Bronchial epithelial cell (primary cell): ENCODE results near the gene PSMD4. TPM values are rescaled to one million over a fixed set of nuclear protein-coding genes. Genes with fewer than 3 reads are reported as not detected.

Experiments used
- DNase-seq: peaks from one replicate; pipeline ENCODE4 v3.0.0-alpha.2; 2010; ENCODE audit warnings: low read depth
- FAIRE-seq: peaks from 2 replicates; lab custom pipeline; 2011; peaks lifted over from hg19 to GRCh38; lab: Jason Lieb, UNC
- H3K27me3 ChIP-seq: 2 replicates; pipeline ENCODE4 v1.5.1; 2011; ENCODE audit warnings: low read length; ENCODE audit not compliant: control insufficient read depth, insufficient read depth
- H3K36me3 ChIP-seq: 2 replicates; pipeline ENCODE4 v1.5.1; 2011; ENCODE audit warnings: low read length; ENCODE audit not compliant: control insufficient read depth, insufficient read depth
- H3K4me3 ChIP-seq: 2 replicates; pipeline ENCODE4 v1.5.1; 2011; ENCODE audit warnings: mild to moderate bottlenecking, low read depth, low read length, control low read depth
- CTCF ChIP-seq: IDR thresholded peaks from 2 replicates; pipeline ENCODE4 v1.5.1; 2011; ENCODE audit warnings: mild to moderate bottlenecking, moderate library complexity, low read length, control low read depth, inconsistent platforms; ENCODE audit not compliant: insufficient read depth, severe bottlenecking
- total RNA-seq: library from RNA; depleted of rRNA; stranded (reverse); fragments of >200 nt; gene quantifications from 2 replicates; pipeline ENCODE4 v1.2.1, GENCODE V29; 2014

PSMD4 gene
- total RNA-seq, 1 donor from 2014 or later: 280 TPM

DNA sequence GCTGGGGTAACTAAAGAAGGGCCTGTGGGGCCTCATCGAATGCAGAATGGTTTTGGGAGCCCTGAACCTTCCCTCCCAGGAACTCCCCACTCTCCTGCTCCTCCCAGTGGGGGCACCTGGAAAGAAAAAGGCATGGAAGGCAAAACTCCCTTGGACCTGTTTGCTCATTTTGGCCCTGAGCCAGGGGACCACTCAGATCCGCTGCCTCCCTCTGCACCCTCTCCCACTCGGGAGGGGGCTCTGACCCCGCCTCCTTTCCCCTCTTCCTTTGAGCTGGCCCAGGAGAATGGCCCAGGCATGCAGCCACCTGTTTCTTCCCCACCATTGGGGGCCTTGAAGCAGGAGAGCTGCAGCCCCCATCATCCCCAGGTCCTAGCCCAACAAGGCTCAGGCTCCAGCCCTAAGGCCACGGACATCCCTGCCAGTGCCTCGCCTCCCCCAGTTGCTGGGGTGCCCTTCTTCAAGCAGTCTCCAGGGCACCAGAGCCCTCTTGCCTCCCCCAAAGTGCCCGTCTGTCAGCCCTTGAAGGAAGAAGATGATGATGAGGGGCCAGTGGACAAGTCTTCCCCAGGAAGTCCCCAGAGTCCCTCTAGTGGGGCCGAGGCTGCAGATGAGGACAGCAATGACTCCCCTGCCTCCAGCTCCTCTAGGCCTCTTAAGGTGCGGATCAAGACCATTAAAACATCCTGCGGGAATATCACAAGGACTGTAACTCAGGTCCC is 32.2 kb downstream of the PSMD4 start:
- FAIRE-seq: no peak

GRCh38 chr1:151287341-151287699 is 32.8 kb downstream of the PSMD4 start:
- Histone ChIP-seq H3K4me3 (no peak overlapping the region), H3K27me3 (no peaks in the 10 kb centered on the region), H3K36me3 (peaks cover 40% of the 10 kb centered on the region)
- peak; percentile 28 for FAIRE-seq
- no peak for DNase-seq
- no peak for TF ChIP-seq CTCF

More for the DNA sequence above, 32.2 kb downstream of the PSMD4 start:
- no peak for TF ChIP-seq CTCF
- no peak overlapping the region for H3K4me3 ChIP-seq
- no peaks in the 10 kb centered on the region for H3K27me3 ChIP-seq
- H3K36me3 ChIP-seq: peaks cover 40% of the 10 kb centered on the region
- no peak for DNase-seq

GRCh38 chr1:151287767-151288500 is 33.4 kb downstream of the PSMD4 start:
- H3K4me3 ChIP-seq: no peak overlapping the region
- DNase-seq (no peak), FAIRE-seq (no peak)
- TF ChIP-seq CTCF: no peak
- peaks cover 46% of the 10 kb centered on the region for H3K36me3 ChIP-seq
- no peaks in the 10 kb centered on the region for H3K27me3 ChIP-seq

DNA sequence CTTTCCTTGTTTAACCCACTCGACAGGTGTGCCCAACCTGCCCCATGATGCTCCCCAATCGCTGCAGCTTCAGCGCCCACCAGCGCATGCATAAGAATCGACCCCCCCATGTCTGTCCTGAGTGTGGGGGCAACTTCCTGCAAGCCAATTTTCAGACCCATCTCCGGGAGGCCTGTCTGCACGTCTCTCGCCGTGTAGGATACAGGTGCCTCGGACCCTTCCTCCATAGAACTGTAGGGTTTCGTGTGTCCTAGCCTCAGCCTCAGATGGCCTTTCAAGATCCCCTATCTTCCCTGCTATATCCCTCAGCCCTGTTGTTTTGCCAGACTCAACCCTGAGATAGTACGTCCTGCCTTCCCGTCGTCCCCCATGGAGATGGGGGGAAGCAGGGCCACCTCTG is 34.0 kb downstream of the PSMD4 start:
- DNase-seq: no peak
- no peak overlapping the region for H3K4me3 ChIP-seq
- FAIRE-seq: peak; percentile 92
- no peaks in the 10 kb centered on the region for H3K27me3 ChIP-seq
- peaks cover 46% of the 10 kb centered on the region for H3K36me3 ChIP-seq
- no peak for TF ChIP-seq CTCF

DNA sequence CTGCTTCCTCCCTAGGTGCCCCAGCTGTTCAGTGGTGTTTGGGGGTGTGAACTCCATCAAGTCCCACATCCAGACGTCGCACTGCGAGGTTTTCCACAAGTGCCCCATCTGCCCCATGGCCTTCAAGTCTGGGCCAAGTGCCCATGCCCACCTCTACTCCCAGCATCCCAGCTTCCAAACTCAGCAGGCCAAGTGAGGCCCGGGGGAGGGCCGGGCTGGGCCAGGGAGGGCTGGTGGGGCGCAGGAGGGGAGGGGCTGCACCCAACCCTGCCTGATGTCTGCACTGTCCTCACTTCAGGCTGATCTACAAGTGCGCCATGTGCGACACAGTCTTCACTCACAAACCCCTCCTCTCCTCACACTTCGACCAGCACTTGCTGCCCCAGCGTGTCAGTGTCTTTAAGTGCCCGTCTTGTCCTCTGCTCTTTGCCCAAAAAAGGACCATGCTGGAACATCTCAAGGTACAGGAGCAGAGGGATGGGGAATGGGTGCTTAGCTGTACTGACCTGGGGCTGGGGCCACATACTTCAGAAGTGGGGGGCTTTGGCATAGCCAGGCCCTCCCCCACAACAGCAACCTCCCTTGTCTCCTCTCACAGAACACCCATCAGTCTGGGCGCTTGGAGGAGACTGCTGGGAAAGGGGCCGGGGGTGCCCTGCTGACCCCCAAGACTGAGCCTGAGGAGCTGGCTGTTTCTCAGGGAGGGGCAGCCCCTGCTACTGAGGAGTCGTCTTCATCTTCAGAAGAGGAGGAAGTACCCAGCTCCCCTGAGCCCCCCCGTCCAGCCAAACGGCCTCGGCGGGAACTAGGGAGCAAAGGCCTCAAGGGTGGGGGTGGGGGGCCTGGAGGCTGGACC is 34.8 kb downstream of the PSMD4 start:
- FAIRE-seq: no peak
- Histone ChIP-seq H3K27me3 (no peaks in the 10 kb centered on the region), H3K36me3 (peaks cover 51% of the 10 kb centered on the region), H3K4me3 (no peak overlapping the region)
- no peak for DNase-seq
- no peak for TF ChIP-seq CTCF
